Measurements from ENCODE around the gene TPX2. TPM values are rescaled to one million over a fixed set of nuclear protein-coding genes. Genes with fewer than 3 reads are reported as not detected.

Gene TPX2
- total RNA-seq, 1 donor from 2014 or later: 278 TPM

GRCh38 chr20:31797364-31797763, 58.3 kb downstream of the TPX2 start:
- H3K27ac ChIP-seq: no peak overlapping the region
- no peaks in the 10 kb centered on the region for H4K20me1 ChIP-seq (ENCODE audit: low read depth)
- DNase-seq (ENCODE audit: low spot score): no peak
- H3K9ac ChIP-seq: no peak overlapping the region
- H3K27ac Mint-ChIP-seq: no peak overlapping the region
- no peaks in the 10 kb centered on the region for H3K9me3 ChIP-seq (ENCODE audit: low read depth)
- no peak overlapping the region for H3K4me2 ChIP-seq
- H3K9me3 Mint-ChIP-seq: no peaks in the 10 kb centered on the region
- H2AFZ ChIP-seq (replicated peaks): no peak overlapping the region
- no peaks in the 10 kb centered on the region for H3K79me2 ChIP-seq (ENCODE audit: low read depth)
- no peaks in the 10 kb centered on the region for H3K27me3 ChIP-seq
- H3F3A ChIP-seq (ENCODE audit: low read depth): no peaks in the 10 kb centered on the region
- TF ChIP-seq CTCF (IDR thresholded peaks at IDR 0.05): no peak
- no peak for TF ChIP-seq EZH2phosphoT487 (IDR thresholded peaks at IDR 0.05)
- TF ChIP-seq EZH2 (IDR thresholded peaks at IDR 0.05): no peak
- H3K4me1 Mint-ChIP-seq: no peaks in the 10 kb centered on the region
- H3K4me3 Mint-ChIP-seq: no peak overlapping the region
- no peaks in the 10 kb centered on the region for H3K4me1 ChIP-seq
- H3K36me3 Mint-ChIP-seq: peaks cover 54% of the 10 kb centered on the region
- no peak overlapping the region for H3K4me3 ChIP-seq
- peaks cover 44% of the 10 kb centered on the region for H3K36me3 ChIP-seq
- peaks cover 3% of the 10 kb centered on the region for H3K27me3 Mint-ChIP-seq (ENCODE audit: insufficient read depth, low read depth)

GRCh38 chr20:31801508-31801907, 62.4 kb downstream of the TPX2 start:
- peaks cover 32% of the 10 kb centered on the region for H3K36me3 ChIP-seq
- DNase-seq (ENCODE audit: low spot score): no peak
- no peaks in the 10 kb centered on the region for H3K4me1 ChIP-seq
- H2AFZ ChIP-seq (replicated peaks): no peak overlapping the region
- peaks cover 44% of the 10 kb centered on the region for H3K36me3 Mint-ChIP-seq
- H3K27ac ChIP-seq: no peak overlapping the region
- H3K9me3 Mint-ChIP-seq: no peaks in the 10 kb centered on the region
- no peaks in the 10 kb centered on the region for H3K79me2 ChIP-seq (ENCODE audit: low read depth)
- no peak overlapping the region for H3K4me3 Mint-ChIP-seq
- TF ChIP-seq CTCF (IDR thresholded peaks at IDR 0.05) (no peak), EZH2phosphoT487 (IDR thresholded peaks at IDR 0.05) (no peak), EZH2 (IDR thresholded peaks at IDR 0.05) (no peak)
- H3K9ac ChIP-seq: no peak overlapping the region
- no peaks in the 10 kb centered on the region for H4K20me1 ChIP-seq (ENCODE audit: low read depth)
- H3F3A ChIP-seq (ENCODE audit: low read depth): peaks cover 8% of the 10 kb centered on the region
- H3K27me3 ChIP-seq: no peaks in the 10 kb centered on the region
- H3K9me3 ChIP-seq (ENCODE audit: low read depth): no peaks in the 10 kb centered on the region
- no peak overlapping the region for H3K4me3 ChIP-seq
- peaks cover 3% of the 10 kb centered on the region for H3K27me3 Mint-ChIP-seq (ENCODE audit: insufficient read depth, low read depth)
- no peak overlapping the region for H3K27ac Mint-ChIP-seq
- H3K4me1 Mint-ChIP-seq: no peaks in the 10 kb centered on the region
- no peak overlapping the region for H3K4me2 ChIP-seq

GRCh38 chr20:31803552-31804291, 64.6 kb downstream of the TPX2 start:
- Mint-ChIP-seq H3K36me3 (peaks cover 31% of the 10 kb centered on the region), H3K27ac (no peak overlapping the region)
- peaks cover 14% of the 10 kb centered on the region for H3K36me3 ChIP-seq

More at GRCh38 chr20:31803552-31804291, 64.6 kb downstream of the TPX2 start:
- no peak overlapping the region for H3K9ac ChIP-seq
- Mint-ChIP-seq H3K9me3 (no peaks in the 10 kb centered on the region), H3K4me1 (peaks cover 5% of the 10 kb centered on the region), H3K27me3 (ENCODE audit: insufficient read depth, low read depth) (no peaks in the 10 kb centered on the region), H3K4me3 (no peak overlapping the region)
- no peak overlapping the region for H3K4me3 ChIP-seq
- no peaks in the 10 kb centered on the region for H3K9me3 ChIP-seq (ENCODE audit: low read depth)
- DNase-seq (ENCODE audit: low spot score): no peak
- H3K27me3 ChIP-seq: no peaks in the 10 kb centered on the region
- no peaks in the 10 kb centered on the region for H3K79me2 ChIP-seq (ENCODE audit: low read depth)
- H4K20me1 ChIP-seq (ENCODE audit: low read depth): no peaks in the 10 kb centered on the region
- peak overlapping the region; percentile 1 for H3K27ac ChIP-seq
- peaks cover 8% of the 10 kb centered on the region for H3F3A ChIP-seq (ENCODE audit: low read depth)
- no peak overlapping the region for H2AFZ ChIP-seq (replicated peaks)
- no peaks in the 10 kb centered on the region for H3K4me1 ChIP-seq
- TF ChIP-seq CTCF (IDR thresholded peaks at IDR 0.05) (no peak), EZH2 (IDR thresholded peaks at IDR 0.05) (no peak), EZH2phosphoT487 (IDR thresholded peaks at IDR 0.05) (no peak)
- H3K4me2 ChIP-seq: no peak overlapping the region
